HEK293 (cell line): ENCODE data around the gene PWP1.
A peak's percentile ranks its signal among the peaks of the same experiment; 100 is the strongest.

Source experiments
- BCL11B ChIP-seq: fragments of 450-650 bp; formaldehyde crosslinking; IDR thresholded peaks from 2 replicates; pipeline ENCODE4 v1.5.1; 2016; ENCODE audit warnings: low read depth, missing biosample characterization, missing genetic modification characterization
- IKZF3 ChIP-seq: fragments of 450-650 bp; IDR thresholded peaks from 2 replicates; pipeline ENCODE4 v1.5.0; 2018; ENCODE audit warnings: missing biosample characterization, mild to moderate bottlenecking, missing genetic modification characterization, moderate library complexity
- KLF10 ChIP-seq: fragments of 450-650 bp; IDR thresholded peaks from 2 replicates; pipeline ENCODE4 v1.5.1; 2018; ENCODE audit warnings: missing biosample characterization, mild to moderate bottlenecking, missing genetic modification characterization
- MEIS1 ChIP-seq: sonication (generic); formaldehyde crosslinking; IDR thresholded peaks from 2 replicates; pipeline ENCODE4 v1.8.1; 2022; ENCODE audit warnings: missing genetic modification reagents, mild to moderate bottlenecking, borderline replicate concordance
- MYNN ChIP-seq: fragments of 450-650 bp; formaldehyde crosslinking; IDR thresholded peaks from 2 replicates; pipeline ENCODE4 v1.5.1; 2016; ENCODE audit warnings: missing biosample characterization, missing genetic modification characterization, borderline replicate concordance
- SCRT1 ChIP-seq: fragments of 450-650 bp; formaldehyde crosslinking; IDR thresholded peaks from 2 replicates; pipeline ENCODE4 v1.5.1; 2016; ENCODE audit warnings: missing biosample characterization, missing genetic modification characterization, borderline replicate concordance
- SP2 ChIP-seq: fragments of 450-650 bp; formaldehyde crosslinking; IDR thresholded peaks from 2 replicates; pipeline ENCODE4 v1.5.1; 2016; ENCODE audit warnings: missing biosample characterization, missing genetic modification characterization
- SP7 ChIP-seq: fragments of 450-650 bp; formaldehyde crosslinking; IDR thresholded peaks from 2 replicates; pipeline ENCODE4 v1.5.1; 2016; ENCODE audit warnings: missing biosample characterization, missing genetic modification characterization
- WT1 ChIP-seq: fragments of 450-650 bp; formaldehyde crosslinking; IDR thresholded peaks from 2 replicates; pipeline ENCODE4 v1.5.1; 2016; ENCODE audit warnings: missing biosample characterization, missing genetic modification characterization
- YY1 ChIP-seq: fragments of 450-650 bp; formaldehyde crosslinking; IDR thresholded peaks from 2 replicates; pipeline ENCODE4 v1.5.1; 2018; ENCODE audit warnings: missing biosample characterization, missing genetic modification characterization
- ZBTB17 ChIP-seq: fragments of 450-650 bp; formaldehyde crosslinking; IDR thresholded peaks from 2 replicates; pipeline ENCODE4 v1.5.1; 2016; ENCODE audit warnings: missing biosample characterization, missing genetic modification characterization
- ZBTB20 ChIP-seq: fragments of 450-650 bp; formaldehyde crosslinking; IDR thresholded peaks from 2 replicates; pipeline ENCODE4 v1.5.1; 2016; ENCODE audit warnings: missing biosample characterization, missing genetic modification characterization
- ZNF16 ChIP-seq: fragments of 450-650 bp; formaldehyde crosslinking; IDR thresholded peaks from 2 replicates; pipeline ENCODE4 v1.5.1; 2016; ENCODE audit warnings: low read depth, missing biosample characterization, missing genetic modification characterization
- ZNF404 ChIP-seq: fragments of 450-650 bp; formaldehyde crosslinking; IDR thresholded peaks from 2 replicates; pipeline ENCODE4 v1.5.1; 2017; ENCODE audit warnings: missing biosample characterization, missing genetic modification characterization
- ZNF449 ChIP-seq: fragments of 450-650 bp; formaldehyde crosslinking; IDR thresholded peaks from 2 replicates; pipeline ENCODE4 v1.5.1; 2017; ENCODE audit warnings: missing biosample characterization, mild to moderate bottlenecking, missing genetic modification characterization, moderate library complexity
- ZNF513 ChIP-seq: fragments of 450-650 bp; IDR thresholded peaks from 2 replicates; pipeline ENCODE4 v1.5.1; 2018; ENCODE audit warnings: missing biosample characterization, missing genetic modification characterization
- ZNF514 ChIP-seq: fragments of 450-650 bp; formaldehyde crosslinking; IDR thresholded peaks from 2 replicates; pipeline ENCODE4 v1.5.1; 2016; ENCODE audit warnings: missing biosample characterization, missing genetic modification characterization
- ZNF518A ChIP-seq: fragments of 450-650 bp; formaldehyde crosslinking; conservative IDR thresholded peaks from 2 replicates; pipeline ENCODE4 v1.5.1; 2016; ENCODE audit warnings: low read depth, missing biosample characterization, missing genetic modification characterization
- ZNF548 ChIP-seq: fragments of 450-650 bp; formaldehyde crosslinking; IDR thresholded peaks from 2 replicates; pipeline ENCODE4 v1.5.1; 2016; ENCODE audit warnings: missing biosample characterization, missing genetic modification characterization
- ZNF558 ChIP-seq: fragments of 450-650 bp; formaldehyde crosslinking; IDR thresholded peaks from 2 replicates; pipeline ENCODE4 v1.5.1; 2016; ENCODE audit warnings: missing biosample characterization, missing genetic modification characterization
- ZSCAN23 ChIP-seq: fragments of 450-650 bp; formaldehyde crosslinking; IDR thresholded peaks from 2 replicates; pipeline ENCODE4 v1.5.1; 2016; ENCODE audit warnings: missing biosample characterization, missing genetic modification characterization
- ZSCAN30 ChIP-seq: fragments of 450-650 bp; IDR thresholded peaks from 2 replicates; pipeline ENCODE4 v1.5.1; 2018; ENCODE audit warnings: missing biosample characterization, mild to moderate bottlenecking, missing genetic modification characterization, moderate library complexity
- ZXDB ChIP-seq: fragments of 450-650 bp; formaldehyde crosslinking; IDR thresholded peaks from 2 replicates; pipeline ENCODE4 v1.5.1; 2016; ENCODE audit warnings: missing biosample characterization, missing genetic modification characterization
- TF ChIP-seq, protein P1 (sequence below): fragments of 450-650 bp; formaldehyde crosslinking; IDR thresholded peaks from 2 replicates; pipeline ENCODE4 v1.5.1; 2016; ENCODE audit warnings: missing biosample characterization, missing genetic modification characterization
- TF ChIP-seq, protein P2 (sequence below): fragments of 450-650 bp; formaldehyde crosslinking; IDR thresholded peaks from 2 replicates; pipeline ENCODE4 v1.5.1; 2016; ENCODE audit warnings: missing biosample characterization, missing genetic modification characterization, low read depth

PWP1 gene

GRCh38 chr12:107759410-107759809, 73.8 kb downstream of the PWP1 start (continued):
- TF ChIP-seq, protein P1, sequence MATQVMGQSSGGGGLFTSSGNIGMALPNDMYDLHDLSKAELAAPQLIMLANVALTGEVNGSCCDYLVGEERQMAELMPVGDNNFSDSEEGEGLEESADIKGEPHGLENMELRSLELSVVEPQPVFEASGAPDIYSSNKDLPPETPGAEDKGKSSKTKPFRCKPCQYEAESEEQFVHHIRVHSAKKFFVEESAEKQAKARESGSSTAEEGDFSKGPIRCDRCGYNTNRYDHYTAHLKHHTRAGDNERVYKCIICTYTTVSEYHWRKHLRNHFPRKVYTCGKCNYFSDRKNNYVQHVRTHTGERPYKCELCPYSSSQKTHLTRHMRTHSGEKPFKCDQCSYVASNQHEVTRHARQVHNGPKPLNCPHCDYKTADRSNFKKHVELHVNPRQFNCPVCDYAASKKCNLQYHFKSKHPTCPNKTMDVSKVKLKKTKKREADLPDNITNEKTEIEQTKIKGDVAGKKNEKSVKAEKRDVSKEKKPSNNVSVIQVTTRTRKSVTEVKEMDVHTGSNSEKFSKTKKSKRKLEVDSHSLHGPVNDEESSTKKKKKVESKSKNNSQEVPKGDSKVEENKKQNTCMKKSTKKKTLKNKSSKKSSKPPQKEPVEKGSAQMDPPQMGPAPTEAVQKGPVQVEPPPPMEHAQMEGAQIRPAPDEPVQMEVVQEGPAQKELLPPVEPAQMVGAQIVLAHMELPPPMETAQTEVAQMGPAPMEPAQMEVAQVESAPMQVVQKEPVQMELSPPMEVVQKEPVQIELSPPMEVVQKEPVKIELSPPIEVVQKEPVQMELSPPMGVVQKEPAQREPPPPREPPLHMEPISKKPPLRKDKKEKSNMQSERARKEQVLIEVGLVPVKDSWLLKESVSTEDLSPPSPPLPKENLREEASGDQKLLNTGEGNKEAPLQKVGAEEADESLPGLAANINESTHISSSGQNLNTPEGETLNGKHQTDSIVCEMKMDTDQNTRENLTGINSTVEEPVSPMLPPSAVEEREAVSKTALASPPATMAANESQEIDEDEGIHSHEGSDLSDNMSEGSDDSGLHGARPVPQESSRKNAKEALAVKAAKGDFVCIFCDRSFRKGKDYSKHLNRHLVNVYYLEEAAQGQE (tag by site-specific recombination), result no peak
- TF ChIP-seq, protein P2, sequence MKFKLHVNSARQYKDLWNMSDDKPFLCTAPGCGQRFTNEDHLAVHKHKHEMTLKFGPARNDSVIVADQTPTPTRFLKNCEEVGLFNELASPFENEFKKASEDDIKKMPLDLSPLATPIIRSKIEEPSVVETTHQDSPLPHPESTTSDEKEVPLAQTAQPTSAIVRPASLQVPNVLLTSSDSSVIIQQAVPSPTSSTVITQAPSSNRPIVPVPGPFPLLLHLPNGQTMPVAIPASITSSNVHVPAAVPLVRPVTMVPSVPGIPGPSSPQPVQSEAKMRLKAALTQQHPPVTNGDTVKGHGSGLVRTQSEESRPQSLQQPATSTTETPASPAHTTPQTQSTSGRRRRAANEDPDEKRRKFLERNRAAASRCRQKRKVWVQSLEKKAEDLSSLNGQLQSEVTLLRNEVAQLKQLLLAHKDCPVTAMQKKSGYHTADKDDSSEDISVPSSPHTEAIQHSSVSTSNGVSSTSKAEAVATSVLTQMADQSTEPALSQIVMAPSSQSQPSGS (tag by site-specific recombination), result peak; percentile 86
- TF ChIP-seq ZNF518A (tag by site-specific recombination), result no peak; the same call in 1 of the 2 replicates
- TF ChIP-seq ZNF16 (tag by site-specific recombination), result no peak
- TF ChIP-seq MYNN (tag by site-specific recombination), result no peak
- TF ChIP-seq MEIS1 (CRISPR knock-in tag), result no peak
- no peak; the same call in 1 of the 2 replicates for TF ChIP-seq ZNF513 (tag by site-specific recombination)
- no peak for TF ChIP-seq SCRT1 (tag by site-specific recombination)
- TF ChIP-seq BCL11B (tag by site-specific recombination), result 0 out of 2 replicates have a peak, but pooled peaks have one; percentile 43
- no peak for TF ChIP-seq ZNF514 (tag by site-specific recombination)
- TF ChIP-seq ZSCAN30 (tag by site-specific recombination), result peak; percentile 42; the same call in 1 of the 2 replicates
- TF ChIP-seq YY1 (tag by site-specific recombination), result no peak
- no peak for TF ChIP-seq ZNF548 (tag by site-specific recombination)
- no peak for TF ChIP-seq ZNF449 (tag by site-specific recombination)
- 0 out of 2 replicates have a peak, but pooled peaks have one; percentile 24 for TF ChIP-seq ZBTB20 (tag by site-specific recombination)
- TF ChIP-seq KLF10 (tag by site-specific recombination), result peak; percentile 54
- TF ChIP-seq ZBTB17 (tag by site-specific recombination), result peak; percentile 73
- peak; percentile 85 for TF ChIP-seq SP7 (tag by site-specific recombination)
- TF ChIP-seq ZSCAN23, result no peak
- TF ChIP-seq IKZF3 (tag by site-specific recombination), result peak; percentile 74
- TF ChIP-seq ZXDB (tag by site-specific recombination), result no peak; the same call in 1 of the 2 replicates
- TF ChIP-seq ZNF558 (tag by site-specific recombination), result peak; percentile 85
- no peak for TF ChIP-seq SP2
- TF ChIP-seq ZNF404 (tag by site-specific recombination), result no peak
- TF ChIP-seq WT1 (tag by site-specific recombination), result 0 out of 2 replicates have a peak, but pooled peaks have one; percentile 14
